Colonic mucosa (tissue), 4 donors: ENCODE measurements around the gene BCAS4. TPM values are rescaled to one million over a fixed set of nuclear protein-coding genes. Genes with fewer than 3 reads are reported as not detected.

Source experiments
- DNase-seq: peaks from one replicate; pipeline ENCODE4 v3.0.0-alpha.2; 2020
- H3K27ac ChIP-seq: fragments of 200-600 bp; one replicate; pipeline ENCODE4 v1.8.0; 2021
- H3K27me3 ChIP-seq: fragments of 200-600 bp; one replicate; pipeline ENCODE4 v1.8.0; 2021
- H3K36me3 ChIP-seq: fragments of 200-600 bp; one replicate; pipeline ENCODE4 v1.8.0; 2021
- H3K4me1 ChIP-seq: fragments of 200-600 bp; one replicate; pipeline ENCODE4 v1.8.0; 2021; ENCODE audit warnings: mild to moderate bottlenecking
- H3K4me3 ChIP-seq: fragments of 200-600 bp; one replicate; pipeline ENCODE4 v1.8.0; 2021
- H3K9ac ChIP-seq, 2 donors: one replicate each; pipeline ENCODE4 v1.7.0; 2013; ENCODE audit warnings: control low read depth in 2 of 2, low read depth in 2 of 2, low read length in 2 of 2
- H3K9me3 ChIP-seq: fragments of 200-600 bp; one replicate; pipeline ENCODE4 v1.8.0; 2021
- CTCF ChIP-seq: fragments of 200-600 bp; IDR thresholded peaks from one replicate; pipeline ENCODE4 v1.8.0; 2022; ENCODE audit warnings: antibody characterized with exemption, mild to moderate bottlenecking
- intact Hi-C: fragments of 100-400 bp; cut with DNase I; formaldehyde crosslinking; loops from one replicate; pipeline ENCODE4 v1.14.1; 2022
- total RNA-seq, 2 donors: library from RNA; stranded (reverse); fragmentation: NEBNext Ultra II Directional in 1 of 2; extraction: Animal tissue kit (Norgen Biotek cat#: 25700) in 1 of 2; gene quantifications; one replicate each; pipeline ENCODE4 v1.2.1, GENCODE V29; 2021
- donor health status: healthy.
- donor health status: DM: no; HTN: no; CAD: no.
- donor health status: DM: no; HTN: no; CAD: no.

BCAS4 gene
- total RNA-seq, 2 donors from 2014 or later, result 1.1 to 2.7 TPM

DNA sequence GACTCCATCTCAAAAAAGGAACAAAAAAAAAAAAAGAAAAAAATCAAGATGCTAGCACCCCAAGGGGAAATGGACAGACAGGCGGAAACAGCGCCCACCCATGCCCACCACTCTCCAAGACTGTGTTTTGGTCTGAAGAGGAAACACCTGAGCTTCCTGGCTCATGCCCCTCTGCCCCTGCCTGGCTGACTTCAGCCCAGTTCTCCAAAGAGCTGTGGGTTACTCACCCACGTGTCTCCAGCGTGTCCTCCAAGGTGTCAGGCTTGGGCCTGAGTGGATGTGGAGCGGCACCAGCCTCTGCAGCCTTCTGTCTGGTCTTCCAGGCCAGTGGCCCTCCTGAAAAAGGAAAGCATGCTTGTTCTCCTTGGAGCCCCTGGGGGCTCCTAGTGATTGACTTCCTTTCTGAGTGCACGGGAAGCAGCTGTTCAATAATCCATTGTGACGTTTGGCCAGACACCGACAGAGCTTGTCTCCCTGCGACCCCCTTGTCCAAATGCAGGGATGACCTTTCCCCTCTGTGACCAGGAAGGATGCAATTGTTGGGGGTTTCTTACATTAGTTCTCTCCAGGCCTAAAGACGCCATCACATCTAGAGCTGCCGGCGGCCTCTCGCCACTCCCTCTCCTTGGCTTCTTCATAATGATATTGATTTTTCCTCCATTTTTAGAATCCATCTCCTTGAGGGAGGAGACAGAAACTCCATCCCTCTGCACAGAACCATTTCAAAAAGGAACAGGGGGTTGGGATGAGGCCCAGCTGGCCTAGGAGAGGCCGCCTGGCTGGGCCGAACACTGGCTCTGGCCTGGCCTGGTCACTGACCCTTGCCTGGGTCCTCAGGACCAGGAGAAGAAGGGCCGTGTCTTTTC is 77.9 kb downstream of the BCAS4 start:
- no peaks in the 10 kb centered on the region for H3K4me1 ChIP-seq
- H3K27ac ChIP-seq, result no peak overlapping the region
- H3K36me3 ChIP-seq, result no peaks in the 10 kb centered on the region
- no peak overlapping the region for H3K4me3 ChIP-seq
- TF ChIP-seq CTCF, result no peak
- no peaks in the 10 kb centered on the region for H3K9me3 ChIP-seq
- H3K9ac ChIP-seq, result no peak overlapping the region
- no peak for DNase-seq
- no peaks in the 10 kb centered on the region for H3K27me3 ChIP-seq
- intact Hi-C loops, result no loop called here

GRCh38 chr20:50873585-50873984 is 78.7 kb downstream of the BCAS4 start:
- Histone ChIP-seq H3K9me3 (no peaks in the 10 kb centered on the region), H3K27ac (no peak overlapping the region), H3K9ac (no peak overlapping the region), H3K4me1 (no peaks in the 10 kb centered on the region), H3K27me3 (no peaks in the 10 kb centered on the region), H3K4me3 (no peak overlapping the region), H3K36me3 (no peaks in the 10 kb centered on the region)
- DNase-seq, result no peak
- intact Hi-C loops, result no loop called here
- no peak for TF ChIP-seq CTCF

GRCh38 chr20:50874111-50874757 is 79.4 kb downstream of the BCAS4 start:
- H3K27me3 ChIP-seq, result no peaks in the 10 kb centered on the region
- no peaks in the 10 kb centered on the region for H3K9me3 ChIP-seq
- H3K4me1 ChIP-seq, result no peaks in the 10 kb centered on the region
- H3K9ac ChIP-seq, result no peak overlapping the region
- TF ChIP-seq CTCF, result no peak
- H3K36me3 ChIP-seq, result no peaks in the 10 kb centered on the region
- H3K4me3 ChIP-seq, result no peak overlapping the region
- intact Hi-C loops, result no loop called here
- H3K27ac ChIP-seq, result no peak overlapping the region
- no peak for DNase-seq

DNA sequence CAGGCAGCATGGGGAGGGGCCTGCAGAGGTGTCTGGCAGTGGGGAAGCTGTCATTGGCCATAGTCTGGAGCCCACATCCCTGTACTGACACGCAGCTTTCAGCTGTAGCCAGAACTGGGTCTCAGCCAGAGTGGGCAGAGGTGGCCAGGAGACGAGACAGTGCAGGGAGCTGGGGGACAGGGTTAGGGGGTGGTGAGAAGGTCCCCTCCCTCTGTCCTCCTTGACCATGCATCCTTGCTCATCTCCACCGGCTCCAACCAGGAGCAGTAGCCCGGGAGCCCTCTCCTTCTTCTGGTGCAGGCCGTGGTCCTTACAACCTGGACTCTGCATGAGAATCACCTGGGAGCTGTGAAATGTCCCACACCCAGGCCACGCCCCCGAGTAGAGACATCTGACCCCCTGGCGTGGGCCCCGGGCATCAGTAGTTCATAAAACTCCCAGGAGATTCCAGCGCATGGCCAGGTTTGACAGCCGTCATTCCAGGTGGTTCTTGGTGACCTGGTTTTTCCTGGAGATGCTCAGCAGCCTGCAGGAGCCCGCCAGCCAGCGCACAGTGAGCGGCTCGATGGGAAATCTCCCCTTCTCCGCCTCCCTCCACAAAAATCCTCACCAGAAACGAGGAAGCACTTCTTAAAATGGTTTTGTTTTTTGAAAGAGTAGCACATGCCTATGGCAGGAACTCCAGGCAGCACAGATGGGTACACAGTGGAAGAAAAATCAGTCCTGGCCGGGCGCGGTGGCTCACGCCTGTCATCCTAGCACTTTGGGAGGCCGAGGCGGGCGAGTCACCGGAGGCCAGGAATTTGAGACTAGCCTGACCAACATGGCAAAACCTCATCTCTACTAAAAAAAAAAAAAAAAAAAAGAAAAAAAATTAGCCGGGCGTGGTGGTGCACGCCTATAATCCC is 80.2 kb downstream of the BCAS4 start:
- Histone ChIP-seq H3K4me3 (no peak overlapping the region), H3K27me3 (no peaks in the 10 kb centered on the region), H3K4me1 (no peaks in the 10 kb centered on the region), H3K9ac (no peak overlapping the region), H3K27ac (no peak overlapping the region), H3K36me3 (no peaks in the 10 kb centered on the region), H3K9me3 (no peaks in the 10 kb centered on the region)
- no peak for TF ChIP-seq CTCF
- no peak for DNase-seq
- intact Hi-C loops, result no loop called here

GRCh38 chr20:50876063-50876685 is 81.3 kb downstream of the BCAS4 start:
- no peak for DNase-seq
- Histone ChIP-seq H3K4me1 (no peaks in the 10 kb centered on the region), H3K9me3 (no peaks in the 10 kb centered on the region), H3K4me3 (no peak overlapping the region), H3K27me3 (no peaks in the 10 kb centered on the region), H3K36me3 (no peaks in the 10 kb centered on the region), H3K9ac (no peak overlapping the region), H3K27ac (no peak overlapping the region)
- intact Hi-C loops, result no loop called here
- TF ChIP-seq CTCF, result no peak
